K562 (cell line): Measurements from ENCODE around the gene PTPRE.

Experiments
- CEBPB ChIP-seq: fragments of 450-650 bp; IDR thresholded peaks from 2 replicates; pipeline ENCODE4 v1.6.1; 2016; ENCODE audit warnings: missing genetic modification characterization, missing compliant biosample characterization
- EP300 ChIP-seq: IDR thresholded peaks from 2 replicates; pipeline ENCODE4 v1.6.1; 2012; ENCODE audit warnings: low read length, improper control_type of control experiment
- JUN ChIP-seq, 2 experiments: sonication (generic) in 1 of 2; formaldehyde crosslinking in 1 of 2; IDR thresholded peaks; 2 replicates each; pipeline versions ENCODE4 v1.6.1 to v1.8.0; 2012 to 2022; ENCODE audit warnings: borderline replicate concordance in 2 of 2, mild to moderate bottlenecking in 2 of 2, improper control_type of control experiment in 1 of 2, low read depth in 1 of 2, low read length in 1 of 2, missing genetic modification reagents in 1 of 2
- LCOR ChIP-seq: sonication (generic); formaldehyde crosslinking; IDR thresholded peaks from 2 replicates; pipeline ENCODE4 v1.8.0; 2022; ENCODE audit warnings: mild to moderate bottlenecking, missing genetic modification reagents
- SAFB2 ChIP-seq: fragments of 200-400 bp; formaldehyde crosslinking; IDR thresholded peaks from 2 replicates; pipeline ENCODE4 v1.6.1; 2018; ENCODE audit warnings: borderline replicate concordance, low read length, low read depth, moderate library complexity; ENCODE audit not compliant: severe bottlenecking
- SIN3A ChIP-seq, 2 experiments: fragments of 150-350 bp in 1 of 2; IDR thresholded peaks; 2 replicates each; pipeline ENCODE4 v1.6.1; 2011 to 2016; ENCODE audit warnings: borderline replicate concordance in 2 of 2, low read depth in 2 of 2, low read length in 2 of 2, mild to moderate bottlenecking in 2 of 2, moderate library complexity in 2 of 2; ENCODE audit not compliant: control insufficient read depth in 1 of 2
- TF ChIP-seq, protein P1 (sequence below): fragments of 250-450 bp; sonication (Bioruptor Pico); IDR thresholded peaks from 2 replicates; pipeline ENCODE4 v1.4.0; 2020; ENCODE audit warnings: mild to moderate bottlenecking
- TF ChIP-seq, protein P2 (sequence below): sonication (generic); formaldehyde crosslinking; IDR thresholded peaks from 2 replicates; pipeline ENCODE4 v1.8.0; 2022; ENCODE audit warnings: mild to moderate bottlenecking, low read depth, missing genetic modification reagents
- TF ChIP-seq, protein P3 (sequence below): sonication (generic); formaldehyde crosslinking; IDR thresholded peaks from 2 replicates; pipeline ENCODE4 v1.9.0; 2022; ENCODE audit warnings: mild to moderate bottlenecking, missing genetic modification reagents

DNA sequence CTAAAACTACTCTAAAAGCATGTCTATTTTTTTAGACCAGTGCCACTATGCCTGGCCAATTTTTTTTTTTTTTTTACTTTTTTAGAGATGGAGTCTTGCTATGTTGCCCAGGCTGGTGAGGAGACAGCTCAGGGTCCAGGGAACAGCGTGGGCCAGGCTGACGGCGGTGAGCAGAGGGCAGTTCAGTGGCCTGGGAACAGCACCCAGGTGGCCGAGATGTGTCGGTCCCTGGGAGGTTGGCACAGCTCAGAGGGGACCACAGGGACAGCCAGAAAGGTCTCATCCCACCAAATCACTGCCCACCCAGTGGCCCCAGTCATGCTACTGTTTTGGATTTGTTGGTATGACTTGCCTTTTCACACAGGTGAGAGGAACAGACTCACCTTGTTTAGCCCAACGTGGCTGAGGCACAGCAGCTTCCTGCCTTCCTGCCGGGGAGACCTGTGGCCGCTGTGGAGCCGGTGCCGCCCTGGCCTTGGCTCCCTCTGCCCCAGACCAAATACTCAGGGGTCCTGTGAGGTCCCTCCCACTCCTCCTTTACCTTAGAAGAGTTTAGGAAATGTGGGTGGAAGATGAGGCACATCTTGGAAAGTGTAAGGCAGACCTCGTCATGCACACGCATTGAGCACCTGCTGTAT, 109.6 kb downstream of the PTPRE start:
- TF ChIP-seq JUN (IDR thresholded peaks at IDR 0.05; ENCODE audit: borderline replicate concordance, low read depth, low read length) (no peak), JUN (CRISPR knock-in tag; IDR thresholded peaks at IDR 0.05; ENCODE audit: borderline replicate concordance) (no peak), SAFB2 (no peak), EP300 (no peak), CEBPB (no peak), SIN3A (IDR thresholded peaks at IDR 0.05; ENCODE audit: borderline replicate concordance in 2 of 2, control insufficient read depth in 1 of 2, low read depth in 2 of 2, low read length in 2 of 2) (no peak), LCOR (no peak)
- TF ChIP-seq, protein P1, sequence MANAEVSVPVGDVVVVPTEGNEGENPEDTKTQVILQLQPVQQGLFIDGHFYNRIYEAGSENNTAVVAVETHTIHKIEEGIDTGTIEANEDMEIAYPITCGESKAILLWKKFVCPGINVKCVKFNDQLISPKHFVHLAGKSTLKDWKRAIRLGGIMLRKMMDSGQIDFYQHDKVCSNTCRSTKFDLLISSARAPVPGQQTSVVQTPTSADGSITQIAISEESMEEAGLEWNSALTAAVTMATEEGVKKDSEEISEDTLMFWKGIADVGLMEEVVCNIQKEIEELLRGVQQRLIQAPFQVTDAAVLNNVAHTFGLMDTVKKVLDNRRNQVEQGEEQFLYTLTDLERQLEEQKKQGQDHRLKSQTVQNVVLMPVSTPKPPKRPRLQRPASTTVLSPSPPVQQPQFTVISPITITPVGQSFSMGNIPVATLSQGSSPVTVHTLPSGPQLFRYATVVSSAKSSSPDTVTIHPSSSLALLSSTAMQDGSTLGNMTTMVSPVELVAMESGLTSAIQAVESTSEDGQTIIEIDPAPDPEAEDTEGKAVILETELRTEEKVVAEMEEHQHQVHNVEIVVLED (CRISPR knock-in tag), result no peak
- TF ChIP-seq, protein P2, sequence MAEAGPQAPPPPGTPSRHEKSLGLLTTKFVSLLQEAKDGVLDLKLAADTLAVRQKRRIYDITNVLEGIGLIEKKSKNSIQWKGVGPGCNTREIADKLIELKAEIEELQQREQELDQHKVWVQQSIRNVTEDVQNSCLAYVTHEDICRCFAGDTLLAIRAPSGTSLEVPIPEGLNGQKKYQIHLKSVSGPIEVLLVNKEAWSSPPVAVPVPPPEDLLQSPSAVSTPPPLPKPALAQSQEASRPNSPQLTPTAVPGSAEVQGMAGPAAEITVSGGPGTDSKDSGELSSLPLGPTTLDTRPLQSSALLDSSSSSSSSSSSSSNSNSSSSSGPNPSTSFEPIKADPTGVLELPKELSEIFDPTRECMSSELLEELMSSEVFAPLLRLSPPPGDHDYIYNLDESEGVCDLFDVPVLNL (CRISPR knock-in tag), result no peak
- TF ChIP-seq, protein P3, sequence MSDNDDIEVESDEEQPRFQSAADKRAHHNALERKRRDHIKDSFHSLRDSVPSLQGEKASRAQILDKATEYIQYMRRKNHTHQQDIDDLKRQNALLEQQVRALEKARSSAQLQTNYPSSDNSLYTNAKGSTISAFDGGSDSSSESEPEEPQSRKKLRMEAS (CRISPR knock-in tag), result no peak
